Endothelial cell of umbilical vein (primary cell): ENCODE measurements around the gene PALM. TPM values are rescaled to one million over a fixed set of nuclear protein-coding genes. Genes with fewer than 3 reads are reported as not detected.

Experiments used
- BruUV-seq: library from RNA; stranded (reverse); fragments of 400-500 nt; replicated peaks from 2 replicates; lab custom pipeline; 2021; lab: Mats Ljungman, UMichigan
- CTCF ChIA-PET: fragments of 300-600, 350-600 bp; sonication (Branson Sonifier 250); formaldehyde crosslinking; loops from one replicate; lab custom pipeline; 2021; ENCODE audit warnings: antibody characterized with exemption, inconsistent platforms; lab: Charles Lee
- POLR2A ChIA-PET: fragments of 300-600, 350-600 bp; sonication (Branson Sonifier 250); formaldehyde crosslinking; loops from one replicate; lab custom pipeline; 2021; ENCODE audit warnings: antibody characterized with exemption, inconsistent platforms; lab: Charles Lee
- DNase-seq: peaks from one replicate; pipeline ENCODE4 v3.0.0-alpha.2; 2011; ENCODE audit warnings: low read depth, low spot score
- FAIRE-seq: peaks from 2 replicates; lab custom pipeline; 2011; peaks lifted over from hg19 to GRCh38; lab: Jason Lieb, UNC
- H2AFZ ChIP-seq: 2 replicates; pipeline ENCODE4 v1.6.0; 2012; ENCODE audit warnings: low read depth, low read length, control low read depth, inconsistent platforms
- H3K27ac ChIP-seq: 2 replicates; pipeline ENCODE4 v1.5.1; 2011; ENCODE audit warnings: low read depth, mild to moderate bottlenecking, control low read depth, low read length, moderate library complexity; ENCODE audit not compliant: insufficient read depth
- H3K27me3 ChIP-seq, 2 experiments: 2 replicates each; pipeline versions ENCODE4 v1.6.0 to v1.6.1; 2011; ENCODE audit warnings: low read length in 2 of 2, mixed read lengths in 1 of 2; ENCODE audit not compliant: control insufficient read depth in 2 of 2, insufficient read depth in 2 of 2
- H3K36me3 ChIP-seq, 2 experiments: 2 replicates in 1 of 2; 3 replicates in 1 of 2; pipeline ENCODE4 v1.5.1; 2011; ENCODE audit warnings: low read length in 2 of 2, mild to moderate bottlenecking in 1 of 2, moderate library complexity in 1 of 2; ENCODE audit not compliant: control insufficient read depth in 2 of 2, insufficient read depth in 2 of 2; ENCODE audit errors: extremely low read depth in 1 of 2
- H3K4me1 ChIP-seq: 3 replicates; pipeline ENCODE4 v1.5.1; 2011; ENCODE audit warnings: mild to moderate bottlenecking, low read length; ENCODE audit not compliant: control insufficient read depth, insufficient read depth; ENCODE audit errors: extremely low read depth
- H3K4me2 ChIP-seq: 2 replicates; pipeline ENCODE4 v1.6.1; 2011; ENCODE audit warnings: low read length, control low read depth, mixed read lengths; ENCODE audit not compliant: insufficient read depth
- H3K4me3 ChIP-seq, 3 experiments: fragments of 200-600 bp in 1 of 3; sonication (generic), shearing (Covaris generic) in 1 of 3; replicated peaks in 1 of 3; 2 replicates each; pipeline ENCODE4 v1.5.1; 2011 to 2016; ENCODE audit warnings: control low read depth in 3 of 3, low read length in 3 of 3, mild to moderate bottlenecking in 2 of 3, inconsistent platforms in 1 of 3, low read depth in 1 of 3, moderate library complexity in 1 of 3; ENCODE audit not compliant: insufficient read depth in 1 of 3
- H3K79me2 ChIP-seq: 2 replicates; pipeline ENCODE4 v1.6.0; 2012; ENCODE audit warnings: low read length, inconsistent platforms; ENCODE audit not compliant: control insufficient read depth, insufficient read depth
- H3K9ac ChIP-seq: replicated peaks from 2 replicates; pipeline ENCODE3; 2011; ENCODE audit warnings: low read length, control low read depth; ENCODE audit not compliant: insufficient read depth; ENCODE audit errors: extremely low read depth
- H3K9me1 ChIP-seq: replicated peaks from 3 replicates; pipeline ENCODE4 v1.6.0; 2011; ENCODE audit warnings: mild to moderate bottlenecking, low read length; ENCODE audit not compliant: control insufficient read depth, insufficient read depth; ENCODE audit errors: extremely low read depth
- H3K9me3 ChIP-seq: replicated peaks from 2 replicates; pipeline ENCODE4 v1.5.1; 2012; ENCODE audit warnings: low read length, inconsistent platforms; ENCODE audit not compliant: control insufficient read depth, insufficient read depth
- H4K20me1 ChIP-seq: replicated peaks from 2 replicates; pipeline ENCODE3; 2011; ENCODE audit warnings: mild to moderate bottlenecking, low read length; ENCODE audit not compliant: control insufficient read depth, insufficient read depth; ENCODE audit errors: extremely low read depth
- EZH2 ChIP-seq: IDR thresholded peaks from 2 replicates; pipeline ENCODE4 v1.6.1; 2012; ENCODE audit warnings: borderline replicate concordance, low read depth, mild to moderate bottlenecking, moderate library complexity, low read length, inconsistent platforms; ENCODE audit not compliant: severe bottlenecking
- FOS ChIP-seq: IDR thresholded peaks from 2 replicates; pipeline ENCODE4 v1.6.1; 2011; ENCODE audit warnings: mild to moderate bottlenecking, low read length, moderate library complexity, borderline replicate concordance; ENCODE audit not compliant: insufficient read depth
- GATA2 ChIP-seq: IDR thresholded peaks from 2 replicates; pipeline ENCODE4 v1.7.0; 2011; ENCODE audit warnings: low read depth, mild to moderate bottlenecking, moderate library complexity, mixed read lengths, low read length; ENCODE audit not compliant: insufficient read length, insufficient read depth
- JUN ChIP-seq: IDR thresholded peaks from 2 replicates; pipeline ENCODE4 v1.6.1; 2011; ENCODE audit warnings: borderline replicate concordance, low read depth; ENCODE audit not compliant: insufficient read length, insufficient read depth
- MYC ChIP-seq: IDR thresholded peaks from one replicate; pipeline ENCODE4 v1.6.1; 2011; ENCODE audit warnings: mild to moderate bottlenecking, low read depth, low read length
- POLR2A ChIP-seq: IDR thresholded peaks from 2 replicates; pipeline ENCODE4 v1.6.1; 2012; ENCODE audit warnings: low read depth, mild to moderate bottlenecking, control low read depth, low read length
- POLR2AphosphoS5 ChIP-seq: IDR thresholded peaks from 2 replicates; pipeline ENCODE4 v1.6.1; 2012; ENCODE audit warnings: low read depth, mild to moderate bottlenecking, control low read depth, low read length, moderate library complexity; ENCODE audit not compliant: insufficient read depth
- dilution Hi-C: fragments of 300-500 bp; cut with MboI; formaldehyde crosslinking; loops from one replicate; pipeline ENCODE4 v1.15.0; 2019; ENCODE audit warnings: low sequenced_read_pairs; ENCODE audit not compliant: extremely low pct_ligation_motif_present
- intact Hi-C: fragments of 100-400 bp; cut with micrococcal nuclease; formaldehyde crosslinking; loops from one replicate; pipeline ENCODE4 v1.10.0; 2022
- polyA plus RNA-seq, 4 experiments: library from polyadenylated mRNA; depleted of rRNA in 3 of 4; stranded (reverse) in 3 of 4; unstranded in 1 of 4; fragments of >200 nt; gene quantifications; 2 replicates each; pipeline versions ENCODE4 v1.2.1 to v1.2.3, GENCODE V29; 2011 to 2012; ENCODE audit warnings: missing spikeins in 1 of 4
- total RNA-seq: library from RNA; stranded (reverse); gene quantifications from 2 replicates; pipeline ENCODE4 v1.2.3, GENCODE V29; 2021
- TF ChIP-seq, protein P1 (sequence below), 2 donors: IDR thresholded peaks; 1 replicate in 1 of 2; 2 replicates in 1 of 2; pipeline ENCODE4 v1.5.1; 2011; ENCODE audit warnings: low read length in 2 of 2, mild to moderate bottlenecking in 2 of 2, moderate library complexity in 2 of 2, control low read depth in 1 of 2, inconsistent platforms in 1 of 2, low read depth in 1 of 2; ENCODE audit not compliant: insufficient read depth in 1 of 2; ENCODE audit errors: extremely low read depth in 1 of 2
- TF ChIP-seq, protein P2 (sequence below): IDR thresholded peaks from 2 replicates; pipeline ENCODE4 v1.6.1; 2011; ENCODE audit not compliant: insufficient read depth, insufficient read length

Gene PALM
- total and polyA plus RNA-seq, 2 donors (not counting 3 experiments of a cell fraction or from before 2014, with no cell fraction given): 3.9 to 31.8 TPM

DNA sequence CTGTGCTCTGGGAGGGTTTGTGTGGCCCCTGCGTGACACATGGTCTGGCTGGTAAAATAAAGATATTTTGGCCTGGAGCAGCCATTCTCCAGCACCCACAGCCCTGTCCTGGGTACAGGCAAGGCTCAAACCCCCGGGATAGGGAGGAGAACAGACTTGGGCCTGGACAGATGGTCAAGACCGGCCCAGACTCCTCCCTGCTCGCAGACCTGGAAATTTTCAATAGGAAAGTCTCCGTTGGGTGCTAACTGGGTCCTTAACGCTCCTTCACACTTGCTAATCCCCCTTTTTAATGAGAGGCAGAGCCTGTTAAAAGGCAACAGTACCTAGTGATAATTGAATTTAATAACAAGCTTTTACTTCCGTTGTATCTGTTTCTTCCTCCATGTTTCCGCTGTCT is 2.5 kb downstream of the PALM start:
- dilution Hi-C loops: no loop called here
- ChIA-PET POLR2A (no interaction called here), CTCF (interaction anchor here (0.8 kb wide), 1 partner anchor 23 kb away, joined by 3 read pairs; no protein-coding TSS in a partner anchor)

DNA sequence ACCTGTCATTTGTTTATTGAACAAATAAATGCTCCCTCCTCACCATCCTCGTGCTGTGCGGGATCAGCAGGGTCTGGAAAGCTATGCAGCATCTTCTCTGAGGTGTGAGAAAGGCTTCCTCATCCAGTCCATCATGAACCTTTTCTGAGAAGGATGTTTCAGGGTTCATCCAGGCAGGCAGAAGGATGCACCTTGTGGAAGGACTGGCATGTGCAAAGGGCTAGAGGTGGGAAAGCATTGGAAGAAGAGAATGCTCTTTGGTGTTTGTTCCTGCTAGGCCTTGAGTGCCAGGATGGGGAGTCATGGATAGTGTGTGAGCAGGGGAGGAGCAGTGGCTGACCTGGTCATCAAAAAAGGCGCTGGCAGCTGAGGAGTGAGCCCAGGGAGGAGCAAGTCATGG is 6.6 kb downstream of the PALM start:
- no peaks in the 10 kb centered on the region for H4K20me1 ChIP-seq
- H3K27me3 ChIP-seq: no peaks in the 10 kb centered on the region
- no peaks in the 10 kb centered on the region for H3K9me1 ChIP-seq
- intact Hi-C loops (no loop called here), dilution Hi-C loops (no loop called here)
- H3K4me2 ChIP-seq: no peak overlapping the region
- BruUV-seq: no TSS peak
- no peak overlapping the region for H3K4me3 ChIP-seq
- ChIA-PET CTCF (no interaction called here), POLR2A (no interaction called here)
- H3K79me2 ChIP-seq: no peaks in the 10 kb centered on the region
- no peak for FAIRE-seq
- H3K36me3 ChIP-seq: no peaks in the 10 kb centered on the region
- H3K27ac ChIP-seq: no peak overlapping the region
- no peak overlapping the region for H3K9ac ChIP-seq
- TF ChIP-seq EZH2 (no peak), POLR2A (no peak), FOS (no peak), MYC (no peak), GATA2 (no peak), POLR2AphosphoS5 (no peak), JUN (no peak)
- TF ChIP-seq, protein P1, sequence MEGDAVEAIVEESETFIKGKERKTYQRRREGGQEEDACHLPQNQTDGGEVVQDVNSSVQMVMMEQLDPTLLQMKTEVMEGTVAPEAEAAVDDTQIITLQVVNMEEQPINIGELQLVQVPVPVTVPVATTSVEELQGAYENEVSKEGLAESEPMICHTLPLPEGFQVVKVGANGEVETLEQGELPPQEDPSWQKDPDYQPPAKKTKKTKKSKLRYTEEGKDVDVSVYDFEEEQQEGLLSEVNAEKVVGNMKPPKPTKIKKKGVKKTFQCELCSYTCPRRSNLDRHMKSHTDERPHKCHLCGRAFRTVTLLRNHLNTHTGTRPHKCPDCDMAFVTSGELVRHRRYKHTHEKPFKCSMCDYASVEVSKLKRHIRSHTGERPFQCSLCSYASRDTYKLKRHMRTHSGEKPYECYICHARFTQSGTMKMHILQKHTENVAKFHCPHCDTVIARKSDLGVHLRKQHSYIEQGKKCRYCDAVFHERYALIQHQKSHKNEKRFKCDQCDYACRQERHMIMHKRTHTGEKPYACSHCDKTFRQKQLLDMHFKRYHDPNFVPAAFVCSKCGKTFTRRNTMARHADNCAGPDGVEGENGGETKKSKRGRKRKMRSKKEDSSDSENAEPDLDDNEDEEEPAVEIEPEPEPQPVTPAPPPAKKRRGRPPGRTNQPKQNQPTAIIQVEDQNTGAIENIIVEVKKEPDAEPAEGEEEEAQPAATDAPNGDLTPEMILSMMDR (IDR thresholded peaks at IDR 0.05; ENCODE audit: extremely low read depth in 1 of 2, insufficient read depth in 1 of 2, low read depth in 1 of 2, low read length in 2 of 2): no peak
- TF ChIP-seq, protein P2, sequence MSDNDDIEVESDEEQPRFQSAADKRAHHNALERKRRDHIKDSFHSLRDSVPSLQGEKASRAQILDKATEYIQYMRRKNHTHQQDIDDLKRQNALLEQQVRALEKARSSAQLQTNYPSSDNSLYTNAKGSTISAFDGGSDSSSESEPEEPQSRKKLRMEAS: no peak
- no peak for DNase-seq
- no peaks in the 10 kb centered on the region for H3K4me1 ChIP-seq
- H3K9me3 ChIP-seq: no peaks in the 10 kb centered on the region
- H2AFZ ChIP-seq: no peak overlapping the region

More for the DNA sequence above, 2.5 kb downstream of the PALM start:
- no peaks in the 10 kb centered on the region for H4K20me1 ChIP-seq
- FAIRE-seq: no peak
- H3K4me2 ChIP-seq: no peak overlapping the region
- H3K4me1 ChIP-seq: peaks cover 3% of the 10 kb centered on the region
- H3K4me3 ChIP-seq: no peak overlapping the region
- intact Hi-C loops: loop anchor here (2.0 kb wide), 1 partner anchor 24 kb away; no protein-coding TSS in a partner anchor
- no peaks in the 10 kb centered on the region for H3K79me2 ChIP-seq
- H3K9me3 ChIP-seq: no peaks in the 10 kb centered on the region
- BruUV-seq: no TSS peak
- H3K9ac ChIP-seq: no peak overlapping the region
- DNase-seq: no peak
- no peaks in the 10 kb centered on the region for H3K36me3 ChIP-seq
- TF ChIP-seq JUN: no peak
- TF ChIP-seq EZH2: no peak
- TF ChIP-seq POLR2A: no peak
- TF ChIP-seq POLR2AphosphoS5: no peak
- no peak for TF ChIP-seq MYC
- H3K27me3 ChIP-seq: no peaks in the 10 kb centered on the region
- H3K9me1 ChIP-seq: no peaks in the 10 kb centered on the region
- no peak overlapping the region for H2AFZ ChIP-seq
- H3K27ac ChIP-seq: no peak overlapping the region
